ENCODE measurements around the gene PNLIPRP2. TPM values are rescaled to one million over a fixed set of nuclear protein-coding genes. Genes with fewer than 3 reads are reported as not detected.
A peak's percentile ranks its signal among the peaks of the same experiment; 100 is the strongest.

PNLIPRP2 gene
- total RNA-seq, 1 experiment from 2014 or later: 0.24 TPM

DNA sequence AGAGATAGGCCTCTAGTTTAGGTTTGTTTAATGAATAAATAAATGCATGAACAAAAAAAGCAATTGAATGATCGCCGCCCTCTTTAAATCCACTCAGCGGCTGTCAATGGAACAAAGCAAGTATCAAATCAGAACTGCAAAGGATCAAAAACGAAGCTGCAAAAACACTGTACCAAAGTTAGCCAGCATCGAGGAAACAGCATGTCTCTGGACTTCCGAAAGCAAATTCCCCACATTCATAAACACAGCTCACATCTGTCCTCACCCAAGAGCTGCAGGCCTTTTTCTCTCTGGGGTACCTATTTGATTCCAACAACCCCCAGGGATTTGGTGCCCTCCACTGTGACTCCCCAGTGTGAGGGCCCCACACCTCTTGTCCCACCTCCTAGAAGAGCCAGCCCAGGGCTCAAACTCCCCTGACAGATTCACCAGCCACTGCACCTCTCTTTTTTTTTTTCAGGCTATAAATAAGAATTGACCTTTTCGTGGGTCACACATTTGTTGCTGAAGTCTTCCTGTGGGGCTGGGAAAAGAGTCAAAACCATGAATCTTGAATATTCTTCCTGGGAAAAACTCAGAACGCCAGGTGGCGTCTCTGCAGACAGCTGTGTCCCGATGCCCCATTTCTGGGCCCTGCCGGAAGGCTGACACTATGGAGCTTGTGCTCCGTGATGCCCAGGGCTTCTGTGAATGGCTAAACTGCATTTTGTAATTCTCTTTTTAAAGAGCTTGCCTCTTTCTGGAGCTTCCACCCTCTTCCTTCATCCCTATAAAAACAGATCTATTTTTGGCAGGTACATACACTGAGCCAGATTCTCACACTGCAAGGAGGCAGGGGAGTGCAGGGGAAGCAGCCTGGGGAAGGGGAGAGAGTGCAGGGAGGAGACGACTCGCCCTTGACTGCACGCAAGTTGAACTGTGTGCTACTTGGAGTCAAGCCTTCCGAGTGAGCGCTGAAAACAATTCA is 69.9 kb downstream of the PNLIPRP2 start:
- no peak overlapping the region for H3K27ac ChIP-seq (ENCODE audit: insufficient read length, low read depth, low read length)
- Mint-ChIP-seq H3K36me3 (ENCODE audit: insufficient read depth in 1 of 3, low read depth in 3 of 3) (peaks cover 0 to 5% (median 0%) of the 10 kb centered on the region in 3 experiments; a peak in 3 of 7 replicates), H3K27ac (peak overlapping the region in 2 of 3 experiments; percentile 11 to 22; a peak in 2 of 7 replicates), H3K4me3 (peak overlapping the region; percentile 24 to 35; a peak in 3 of 5 replicates), H3K4me1 (peaks cover 57 to 62% of the 10 kb centered on the region in 2 experiments), H3K9me3 (peaks cover 0 to 3% of the 10 kb centered on the region in 2 experiments; a peak in 1 of 5 replicates), H3K27me3 (ENCODE audit: low read depth) (peaks cover 31% of the 10 kb centered on the region)
- no peak overlapping the region for H4K8ac ChIP-seq (replicated peaks; ENCODE audit: insufficient read length, low read depth, low read length)
- no peaks in the 10 kb centered on the region for H3K23me2 ChIP-seq (ENCODE audit: insufficient read length, low read depth, low read length, poor library complexity, severe bottlenecking)
- H3K27me3 ChIP-seq (ENCODE audit: insufficient read depth, low read length): no peaks in the 10 kb centered on the region
- H3K14ac ChIP-seq (ENCODE audit: insufficient read depth, low read length): 0 out of 2 replicates have a peak overlapping the region, but pooled peaks have one; percentile 16
- H3K9me3 ChIP-seq (ENCODE audit: control insufficient read depth, low read depth, low read length): no peaks in the 10 kb centered on the region
- no CpG with 5 or more reads among the region's 17 CpGs for WGBS (ENCODE audit: extremely low coverage, insufficient read length, low lambda C conversion rate)
- H3K56ac ChIP-seq (ENCODE audit: insufficient read length, low read depth, low read length): no peak overlapping the region
- H2BK5ac ChIP-seq (ENCODE audit: insufficient read length, low read length): no peak overlapping the region
- H2BK20ac ChIP-seq (ENCODE audit: low read depth, low read length, poor library complexity, severe bottlenecking): no peak overlapping the region
- TF ChIP-seq, protein P1, sequence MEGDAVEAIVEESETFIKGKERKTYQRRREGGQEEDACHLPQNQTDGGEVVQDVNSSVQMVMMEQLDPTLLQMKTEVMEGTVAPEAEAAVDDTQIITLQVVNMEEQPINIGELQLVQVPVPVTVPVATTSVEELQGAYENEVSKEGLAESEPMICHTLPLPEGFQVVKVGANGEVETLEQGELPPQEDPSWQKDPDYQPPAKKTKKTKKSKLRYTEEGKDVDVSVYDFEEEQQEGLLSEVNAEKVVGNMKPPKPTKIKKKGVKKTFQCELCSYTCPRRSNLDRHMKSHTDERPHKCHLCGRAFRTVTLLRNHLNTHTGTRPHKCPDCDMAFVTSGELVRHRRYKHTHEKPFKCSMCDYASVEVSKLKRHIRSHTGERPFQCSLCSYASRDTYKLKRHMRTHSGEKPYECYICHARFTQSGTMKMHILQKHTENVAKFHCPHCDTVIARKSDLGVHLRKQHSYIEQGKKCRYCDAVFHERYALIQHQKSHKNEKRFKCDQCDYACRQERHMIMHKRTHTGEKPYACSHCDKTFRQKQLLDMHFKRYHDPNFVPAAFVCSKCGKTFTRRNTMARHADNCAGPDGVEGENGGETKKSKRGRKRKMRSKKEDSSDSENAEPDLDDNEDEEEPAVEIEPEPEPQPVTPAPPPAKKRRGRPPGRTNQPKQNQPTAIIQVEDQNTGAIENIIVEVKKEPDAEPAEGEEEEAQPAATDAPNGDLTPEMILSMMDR (conservative IDR thresholded peaks at IDR 0.05): peak; percentile 69
- H2BK12ac ChIP-seq (ENCODE audit: insufficient read length, low read depth, low read length): no peak overlapping the region
- no peak overlapping the region for H3T11ph ChIP-seq (ENCODE audit: low read length)
- no peak overlapping the region for H2BK15ac ChIP-seq (ENCODE audit: low read depth, low read length)
- H3K4me2 ChIP-seq (ENCODE audit: insufficient read depth, insufficient read length, low read length): peak overlapping the region; percentile 53
- no peak overlapping the region for H2AFZ ChIP-seq (ENCODE audit: low read length)
- H3K4me1 ChIP-seq (ENCODE audit: insufficient read depth, low read length): peaks cover 13% of the 10 kb centered on the region
- H3K18ac ChIP-seq (ENCODE audit: insufficient read length, low read depth, low read length): no peak overlapping the region
- H3K79me1 ChIP-seq (ENCODE audit: insufficient read depth, low read depth, low read length, poor library complexity, severe bottlenecking): no peaks in the 10 kb centered on the region
- no peak overlapping the region for H3K9ac ChIP-seq (ENCODE audit: extremely low read depth, insufficient read length, low read length)
- H2BK120ac ChIP-seq (ENCODE audit: low read depth, low read length, poor library complexity, severe bottlenecking): no peak overlapping the region
- DNase-seq: peak; percentile 55
- no peak overlapping the region for H3K4ac ChIP-seq (ENCODE audit: low read depth, low read length)
- H4K20me1 ChIP-seq (ENCODE audit: control insufficient read depth, insufficient read depth, insufficient read length): no peaks in the 10 kb centered on the region
- H3K23ac ChIP-seq (ENCODE audit: insufficient read length, low read depth, low read length): no peak overlapping the region
- H4K91ac ChIP-seq (ENCODE audit: insufficient read length, low read depth, low read length): no peak overlapping the region
- no peak overlapping the region for H4K5ac ChIP-seq (ENCODE audit: insufficient read length, low read depth, low read length)
- no peaks in the 10 kb centered on the region for H3K79me2 ChIP-seq (ENCODE audit: insufficient read depth, low read length)
- H2AK5ac ChIP-seq (ENCODE audit: insufficient read length, low read length): no peak overlapping the region
